Neural progenitor cell (in vitro differentiated cells): ENCODE data around the gene CCR2. TPM values are rescaled to one million over a fixed set of nuclear protein-coding genes. Genes with fewer than 3 reads are reported as not detected.
"Not testable (repeated sequence)": the region's sequence is repeated elsewhere in the genome, so short reads cannot be mapped to it uniquely, and the experiment has no call there.

ENCODE experiments used
- DNase-seq: peaks from one replicate; pipeline ENCODE4 v3.0.0-alpha.2; 2016; ENCODE audit warnings: low spot score
- H2AFZ ChIP-seq: fragments of 200-600 bp; sonication (generic); replicated peaks from 2 replicates; pipeline ENCODE4 v1.6.1; 2016; ENCODE audit warnings: antibody characterized with exemption
- H3F3A ChIP-seq: fragments of 200-600 bp; sonication (generic); 2 replicates; pipeline ENCODE4 v1.6.1; 2016; ENCODE audit warnings: antibody characterized with exemption, low read depth
- H3K27ac ChIP-seq: fragments of 200-600 bp; sonication (generic); 2 replicates; pipeline ENCODE4 v1.5.1; 2016; ENCODE audit warnings: mild to moderate bottlenecking
- H3K27me3 ChIP-seq: fragments of 200-600 bp; sonication (generic); 2 replicates; pipeline ENCODE4 v1.6.1; 2016; ENCODE audit warnings: mild to moderate bottlenecking, moderate library complexity
- H3K36me3 ChIP-seq: fragments of 200-600 bp; sonication (generic); 2 replicates; pipeline ENCODE4 v1.5.1; 2016
- H3K4me1 ChIP-seq: fragments of 200-600 bp; sonication (generic); 2 replicates; pipeline ENCODE4 v1.6.1; 2016; ENCODE audit warnings: mixed run types
- H3K4me2 ChIP-seq: fragments of 200-600 bp; sonication (generic); 2 replicates; pipeline ENCODE4 v1.6.1; 2016
- H3K4me3 ChIP-seq: fragments of 200-600 bp; sonication (generic); 2 replicates; pipeline ENCODE4 v1.5.1; 2016
- H3K79me2 ChIP-seq: fragments of 200-600 bp; sonication (generic); 2 replicates; pipeline ENCODE4 v1.6.1; 2016; ENCODE audit warnings: low read depth
- H3K9ac ChIP-seq: fragments of 200-600 bp; sonication (generic); 2 replicates; pipeline ENCODE4 v1.6.1; 2016
- H3K9me3 ChIP-seq: fragments of 200-600 bp; sonication (generic); 2 replicates; pipeline ENCODE4 v1.5.1; 2016; ENCODE audit warnings: low read depth
- H4K20me1 ChIP-seq: fragments of 200-600 bp; sonication (generic); 2 replicates; pipeline ENCODE4 v1.6.1; 2016; ENCODE audit warnings: low read depth
- H3K27ac Mint-ChIP-seq: 3 replicates; pipeline ENCODE4 v1.8.0; 2021; ENCODE audit warnings: mixed read lengths
- H3K27me3 Mint-ChIP-seq: 2 replicates; pipeline ENCODE4 v1.8.0; 2022; ENCODE audit warnings: low read depth, mild to moderate bottlenecking, inconsistent platforms, moderate library complexity, mixed read lengths; ENCODE audit not compliant: insufficient read depth
- H3K36me3 Mint-ChIP-seq: 3 replicates; pipeline ENCODE4 v1.8.0; 2021; ENCODE audit warnings: mixed read lengths
- H3K4me1 Mint-ChIP-seq: 3 replicates; pipeline ENCODE4 v1.8.0; 2021; ENCODE audit warnings: mixed read lengths
- H3K4me3 Mint-ChIP-seq: 3 replicates; pipeline ENCODE4 v1.8.0; 2021; ENCODE audit warnings: mild to moderate bottlenecking, moderate library complexity, mixed read lengths
- H3K9me3 Mint-ChIP-seq: 3 replicates; pipeline ENCODE4 v1.8.0; 2020; ENCODE audit warnings: mixed read lengths
- EZH2 ChIP-seq: fragments of 200-600 bp; sonication (generic); IDR thresholded peaks from 2 replicates; pipeline ENCODE4 v1.6.1; 2017; ENCODE audit warnings: antibody characterized with exemption, mild to moderate bottlenecking, moderate library complexity
- EZH2phosphoT487 ChIP-seq: fragments of 200-600 bp; sonication (generic); IDR thresholded peaks from 2 replicates; pipeline ENCODE4 v1.6.1; 2017; ENCODE audit warnings: antibody characterized with exemption
- total RNA-seq: library from RNA; depleted of rRNA; stranded (reverse); fragments of >200 nt; gene quantifications from 2 replicates; pipeline ENCODE4 v1.2.3, GENCODE V29; 2015; ENCODE audit warnings: low replicate concordance
- TF ChIP-seq, protein P1 (sequence below): fragments of 200-600 bp; sonication (generic); IDR thresholded peaks from 2 replicates; pipeline ENCODE4 v1.5.1; 2017; ENCODE audit warnings: antibody characterized with exemption, mild to moderate bottlenecking

The CCR2 gene
- total RNA-seq, 1 donor from 2014 or later: not detected

DNA sequence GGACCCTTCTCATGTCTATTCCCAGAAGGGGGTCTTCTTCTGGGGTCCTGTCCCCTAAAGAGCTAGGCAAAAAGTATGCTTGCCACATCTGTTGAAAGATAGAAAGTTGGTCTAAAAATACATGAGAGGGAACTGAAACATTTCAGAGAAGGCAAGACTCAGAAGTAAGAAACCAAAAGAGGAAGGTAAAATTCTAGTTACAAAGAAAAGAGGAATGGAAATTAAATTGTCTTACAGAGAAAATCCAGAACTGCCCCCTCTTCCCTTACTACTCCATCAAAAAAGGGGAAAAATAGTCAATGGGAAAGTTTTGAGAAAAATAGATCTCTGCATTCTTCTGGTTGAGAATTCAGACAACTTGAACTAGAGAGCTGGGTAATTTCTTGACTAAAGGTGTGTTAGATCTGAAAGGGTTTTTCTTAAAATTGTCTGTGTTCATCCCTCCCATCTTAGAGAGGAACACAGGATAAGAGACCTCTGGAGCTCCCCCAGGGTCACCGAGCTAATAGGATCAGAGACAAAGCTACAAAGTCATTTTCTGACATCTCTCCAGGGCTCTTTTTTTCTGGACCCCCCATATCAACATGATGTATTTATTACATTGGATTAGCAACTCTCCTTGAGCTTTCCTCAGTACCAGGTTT is 32.3 kb upstream of the CCR2 start:
- H3K9me3 Mint-ChIP-seq: peaks cover 2% of the 10 kb centered on the region
- H3K4me1 ChIP-seq: no peaks in the 10 kb centered on the region
- H4K20me1 ChIP-seq: no peaks in the 10 kb centered on the region
- H3K4me3 ChIP-seq: no peak overlapping the region
- no peaks in the 10 kb centered on the region for H3K36me3 Mint-ChIP-seq
- no peaks in the 10 kb centered on the region for H3K27me3 ChIP-seq
- H3K4me2 ChIP-seq: no peak overlapping the region
- no peak overlapping the region for H3K9ac ChIP-seq
- H3F3A ChIP-seq: no peaks in the 10 kb centered on the region
- no peak overlapping the region for H3K4me3 Mint-ChIP-seq
- TF ChIP-seq EZH2phosphoT487 (no peak), EZH2 (no peak)
- TF ChIP-seq, protein P1, sequence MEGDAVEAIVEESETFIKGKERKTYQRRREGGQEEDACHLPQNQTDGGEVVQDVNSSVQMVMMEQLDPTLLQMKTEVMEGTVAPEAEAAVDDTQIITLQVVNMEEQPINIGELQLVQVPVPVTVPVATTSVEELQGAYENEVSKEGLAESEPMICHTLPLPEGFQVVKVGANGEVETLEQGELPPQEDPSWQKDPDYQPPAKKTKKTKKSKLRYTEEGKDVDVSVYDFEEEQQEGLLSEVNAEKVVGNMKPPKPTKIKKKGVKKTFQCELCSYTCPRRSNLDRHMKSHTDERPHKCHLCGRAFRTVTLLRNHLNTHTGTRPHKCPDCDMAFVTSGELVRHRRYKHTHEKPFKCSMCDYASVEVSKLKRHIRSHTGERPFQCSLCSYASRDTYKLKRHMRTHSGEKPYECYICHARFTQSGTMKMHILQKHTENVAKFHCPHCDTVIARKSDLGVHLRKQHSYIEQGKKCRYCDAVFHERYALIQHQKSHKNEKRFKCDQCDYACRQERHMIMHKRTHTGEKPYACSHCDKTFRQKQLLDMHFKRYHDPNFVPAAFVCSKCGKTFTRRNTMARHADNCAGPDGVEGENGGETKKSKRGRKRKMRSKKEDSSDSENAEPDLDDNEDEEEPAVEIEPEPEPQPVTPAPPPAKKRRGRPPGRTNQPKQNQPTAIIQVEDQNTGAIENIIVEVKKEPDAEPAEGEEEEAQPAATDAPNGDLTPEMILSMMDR: no peak
- H3K79me2 ChIP-seq: no peaks in the 10 kb centered on the region
- peaks cover 7% of the 10 kb centered on the region for H3K27me3 Mint-ChIP-seq
- H3K9me3 ChIP-seq: no peaks in the 10 kb centered on the region
- H3K27ac ChIP-seq: no peak overlapping the region
- H3K27ac Mint-ChIP-seq: no peak overlapping the region
- H3K36me3 ChIP-seq: no peaks in the 10 kb centered on the region
- no peak overlapping the region for H2AFZ ChIP-seq
- no peaks in the 10 kb centered on the region for H3K4me1 Mint-ChIP-seq
- no peak for DNase-seq

DNA sequence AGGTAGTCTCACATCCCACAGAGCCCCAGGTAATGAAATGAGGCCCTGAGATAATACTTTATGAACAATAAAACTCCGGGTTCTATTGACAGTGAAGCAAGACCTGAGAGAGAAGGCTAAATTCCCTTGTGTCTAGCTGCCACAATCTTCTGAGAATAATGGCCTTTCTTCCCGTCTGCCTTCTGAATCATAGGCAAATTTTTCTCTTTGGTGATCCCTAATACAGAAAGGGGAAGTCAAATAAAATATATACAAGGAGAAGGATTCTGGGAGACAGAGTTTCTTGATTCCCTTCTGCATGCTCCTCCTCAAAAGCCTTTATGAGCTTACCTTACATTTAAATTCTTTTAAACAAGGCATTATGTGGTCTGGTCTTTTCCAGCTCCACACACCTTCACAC is 29.9 kb upstream of the CCR2 start:
- no peak for DNase-seq
- Mint-ChIP-seq H3K27me3 (peaks cover 7% of the 10 kb centered on the region), H3K27ac (no peak overlapping the region), H3K9me3 (peaks cover 2% of the 10 kb centered on the region), H3K36me3 (no peaks in the 10 kb centered on the region), H3K4me3 (no peak overlapping the region), H3K4me1 (no peaks in the 10 kb centered on the region)
- Histone ChIP-seq H3K9me3 (no peaks in the 10 kb centered on the region), H3K4me2 (no peak overlapping the region), H3K9ac (no peak overlapping the region), H4K20me1 (no peaks in the 10 kb centered on the region), H3K36me3 (no peaks in the 10 kb centered on the region), H3K27me3 (no peaks in the 10 kb centered on the region), H3K4me3 (no peak overlapping the region), H3K4me1 (no peaks in the 10 kb centered on the region), H3K27ac (no peak overlapping the region), H3K79me2 (no peaks in the 10 kb centered on the region), H2AFZ (no peak overlapping the region), H3F3A (no peaks in the 10 kb centered on the region)
- TF ChIP-seq EZH2 (no peak), EZH2phosphoT487 (no peak)
- TF ChIP-seq, protein P1: no peak

DNA sequence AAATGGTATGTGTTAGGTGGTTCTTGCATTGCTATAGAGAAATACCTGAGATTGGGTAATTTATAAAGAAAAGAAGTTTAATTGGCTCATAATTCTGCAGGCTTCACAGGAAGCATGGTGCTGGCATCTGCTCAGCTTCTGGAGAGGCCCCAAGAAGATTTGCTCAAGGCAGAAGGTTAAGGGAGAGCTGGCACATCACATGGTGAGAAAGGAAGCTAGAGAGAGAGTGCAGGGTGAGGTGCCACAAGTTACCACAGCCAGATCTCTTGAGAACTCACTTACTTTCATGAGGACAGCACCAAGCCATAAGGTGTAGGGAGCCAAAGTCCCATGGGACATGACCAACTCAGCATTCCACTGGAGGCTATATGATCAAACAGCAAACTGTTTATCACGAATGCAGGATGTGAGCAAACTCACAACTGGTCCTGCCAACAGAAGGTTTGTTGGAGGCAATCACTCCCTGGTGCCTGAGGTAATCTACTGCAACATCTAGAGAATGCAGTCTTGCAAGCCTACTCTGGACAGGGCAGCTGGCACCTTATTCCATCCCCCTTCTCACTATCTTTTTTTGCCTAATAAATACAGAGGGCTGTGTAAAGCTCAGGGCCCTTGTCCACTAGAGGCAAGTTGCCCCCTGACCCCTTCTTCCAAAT is 28.1 kb upstream of the CCR2 start:
- Histone ChIP-seq H3K36me3 (no peaks in the 10 kb centered on the region), H3F3A (no peaks in the 10 kb centered on the region), H3K27ac (no peak overlapping the region), H2AFZ (no peak overlapping the region), H3K9ac (no peak overlapping the region), H3K4me3 (no peak overlapping the region), H3K4me1 (no peaks in the 10 kb centered on the region), H4K20me1 (no peaks in the 10 kb centered on the region), H3K9me3 (no peaks in the 10 kb centered on the region), H3K79me2 (no peaks in the 10 kb centered on the region), H3K4me2 (no peak overlapping the region), H3K27me3 (no peaks in the 10 kb centered on the region)
- no peak overlapping the region for H3K4me3 Mint-ChIP-seq
- no peaks in the 10 kb centered on the region for H3K9me3 Mint-ChIP-seq
- H3K27ac Mint-ChIP-seq: no peak overlapping the region
- no peaks in the 10 kb centered on the region for H3K4me1 Mint-ChIP-seq
- no peak for DNase-seq
- peaks cover 7% of the 10 kb centered on the region for H3K27me3 Mint-ChIP-seq
- no peaks in the 10 kb centered on the region for H3K36me3 Mint-ChIP-seq
- no peak for TF ChIP-seq EZH2phosphoT487
- TF ChIP-seq, protein P1: no peak
- no peak for TF ChIP-seq EZH2

DNA sequence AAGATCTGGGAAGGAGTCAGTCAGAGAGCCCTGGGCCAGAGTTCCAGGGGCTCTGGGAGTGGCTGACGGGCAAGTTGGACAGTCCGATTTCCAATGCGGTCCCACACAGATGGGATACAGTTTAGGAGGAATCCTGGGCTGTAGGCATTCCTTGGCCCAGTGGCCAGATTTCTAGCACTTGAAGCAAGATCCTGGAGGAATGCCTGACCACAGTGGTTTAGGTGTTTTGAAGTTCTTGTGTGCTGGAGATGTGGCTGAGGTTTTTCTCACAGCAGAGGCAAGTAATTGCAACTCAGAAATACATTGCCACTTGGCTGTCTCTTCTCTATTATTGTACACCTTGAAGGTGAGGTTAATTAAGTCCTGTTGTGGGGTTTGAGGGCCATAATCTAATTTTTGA is 23.2 kb upstream of the CCR2 start:
- not testable (repeated sequence) for H3K36me3 Mint-ChIP-seq, H3K4me2 ChIP-seq, H3K27me3 ChIP-seq, H3K4me1 ChIP-seq, H3K9me3 ChIP-seq, H2AFZ ChIP-seq, H3K4me3 Mint-ChIP-seq, H3K36me3 ChIP-seq, H3K27ac Mint-ChIP-seq, H3K27me3 Mint-ChIP-seq, H3K9ac ChIP-seq, DNase-seq, H3K79me2 ChIP-seq, H3K9me3 Mint-ChIP-seq, H3K27ac ChIP-seq, H3K4me1 Mint-ChIP-seq, H4K20me1 ChIP-seq, H3K4me3 ChIP-seq, H3F3A ChIP-seq
